ENCODE measurements around the gene TRAF5. TPM values are rescaled to one million over a fixed set of nuclear protein-coding genes. Genes with fewer than 3 reads are reported as not detected.
A peak's percentile ranks its signal among the peaks of the same experiment; 100 is the strongest.

TRAF5 gene
- total RNA-seq, 1 donor from 2014 or later, result 12.1 TPM

GRCh38 chr1:211329764-211330201 is 3.1 kb downstream of the TRAF5 start:
- no peak overlapping the region for H3K4me3 Mint-ChIP-seq
- H3K27ac Mint-ChIP-seq (ENCODE audit: unreplicated experiment), result no peak overlapping the region
- H3K36me3 Mint-ChIP-seq (ENCODE audit: low read depth), result no peaks in the 10 kb centered on the region
- no peak for TF ChIP-seq CTCF (conservative IDR thresholded peaks at IDR 0.05)
- no peaks in the 10 kb centered on the region for H3K9me3 Mint-ChIP-seq
- no peak for DNase-seq (ENCODE audit: low read depth, low spot score)
- peaks cover 40% of the 10 kb centered on the region for H3K4me1 Mint-ChIP-seq
- peaks cover 21% of the 10 kb centered on the region for H3K27me3 Mint-ChIP-seq (ENCODE audit: low read depth)

GRCh38 chr1:211330282-211330936 is 3.8 kb downstream of the TRAF5 start:
- H3K9me3 Mint-ChIP-seq, result no peaks in the 10 kb centered on the region
- no peaks in the 10 kb centered on the region for H3K36me3 Mint-ChIP-seq (ENCODE audit: low read depth)
- no peak for TF ChIP-seq CTCF (conservative IDR thresholded peaks at IDR 0.05)
- no peak for DNase-seq (ENCODE audit: low read depth, low spot score)
- H3K4me3 Mint-ChIP-seq, result peak overlapping the region; percentile 18
- H3K27me3 Mint-ChIP-seq (ENCODE audit: low read depth), result peaks cover 21% of the 10 kb centered on the region
- H3K4me1 Mint-ChIP-seq, result peaks cover 40% of the 10 kb centered on the region
- H3K27ac Mint-ChIP-seq (ENCODE audit: unreplicated experiment), result no peak overlapping the region

GRCh38 chr1:211331011-211331709 is 4.5 kb downstream of the TRAF5 start:
- no peak for TF ChIP-seq CTCF (conservative IDR thresholded peaks at IDR 0.05)
- H3K36me3 Mint-ChIP-seq (ENCODE audit: low read depth), result no peaks in the 10 kb centered on the region
- DNase-seq (ENCODE audit: low read depth, low spot score), result no peak
- peaks cover 38% of the 10 kb centered on the region for H3K4me1 Mint-ChIP-seq
- H3K27ac Mint-ChIP-seq (ENCODE audit: unreplicated experiment), result no peak overlapping the region
- H3K4me3 Mint-ChIP-seq, result no peak overlapping the region
- no peaks in the 10 kb centered on the region for H3K9me3 Mint-ChIP-seq
- H3K27me3 Mint-ChIP-seq (ENCODE audit: low read depth), result peaks cover 16% of the 10 kb centered on the region

- Mint-ChIP-seq H3K9me3 (no peaks in the 10 kb centered on the region), H3K27me3 (ENCODE audit: low read depth) (peaks cover 12% of the 10 kb centered on the region), H3K36me3 (ENCODE audit: low read depth) (no peaks in the 10 kb centered on the region), H3K4me3 (no peak overlapping the region), H3K4me1 (peaks cover 35% of the 10 kb centered on the region), H3K27ac (ENCODE audit: unreplicated experiment) (no peak overlapping the region)
- no peak for TF ChIP-seq CTCF (conservative IDR thresholded peaks at IDR 0.05)
- no peak for DNase-seq (ENCODE audit: low read depth, low spot score)
Observed at GRCh38 chr1:211332036-211332616, 5.5 kb downstream of the TRAF5 start.

- no peak overlapping the region for H3K27ac Mint-ChIP-seq (ENCODE audit: unreplicated experiment)
- H3K9me3 Mint-ChIP-seq, result no peaks in the 10 kb centered on the region
- DNase-seq (ENCODE audit: low read depth, low spot score), result no peak
- no peaks in the 10 kb centered on the region for H3K36me3 Mint-ChIP-seq (ENCODE audit: low read depth)
- peaks cover 6% of the 10 kb centered on the region for H3K27me3 Mint-ChIP-seq (ENCODE audit: low read depth)
- H3K4me1 Mint-ChIP-seq, result peaks cover 27% of the 10 kb centered on the region
- no peak for TF ChIP-seq CTCF (conservative IDR thresholded peaks at IDR 0.05)
- H3K4me3 Mint-ChIP-seq, result no peak overlapping the region
Observed at GRCh38 chr1:211332830-211333229, 6.2 kb downstream of the TRAF5 start.
